HG03354 (cell line): Measurements from ENCODE around the gene HIPK3.
"Not testable (repeated sequence)": the region's sequence is repeated elsewhere in the genome, so short reads cannot be mapped to it uniquely, and the experiment has no call there.

Source experiments
- ATAC-seq: cut with Tn5 transposase; IDR thresholded peaks from one replicate; pipeline ENCODE4 v1.9.1; 2021; ENCODE audit warnings: mild to moderate bottlenecking; ENCODE audit not compliant: unreplicated experiment, poor library complexity, severe bottlenecking

Gene HIPK3

GRCh38 chr11:33257160-33257896, at the start of gene HIPK3:
TSS of gene HIPK3 (plus strand) at chr11:33257381.
- ATAC-seq = peak; percentile 80

GRCh38 chr11:33207408-33207985, 49.7 kb upstream of the HIPK3 start:
- ATAC-seq = no peak

- no peak for ATAC-seq
Observed at GRCh38 chr11:33208150-33208549, 49.0 kb upstream of the HIPK3 start.

GRCh38 chr11:33211153-33211552, 46.0 kb upstream of the HIPK3 start:
- no peak for ATAC-seq

DNA sequence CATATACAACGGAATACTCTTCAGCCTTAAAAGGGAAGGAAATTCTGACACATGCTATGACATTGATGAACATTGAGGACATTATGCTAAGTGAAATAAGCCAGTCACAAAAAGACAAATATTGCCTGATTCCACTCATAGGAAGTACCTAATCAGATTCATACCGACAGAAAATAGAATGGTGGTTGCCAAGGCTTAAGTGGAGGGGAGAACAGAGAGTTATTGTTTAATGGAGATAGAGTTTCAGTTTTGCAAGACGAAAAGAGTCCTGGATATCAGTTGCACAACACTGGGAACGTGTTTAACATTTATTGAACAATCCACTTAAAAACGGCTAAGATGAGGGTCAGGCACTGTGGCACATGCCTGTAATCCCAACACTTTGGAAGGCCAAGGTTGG, 45.6 kb upstream of the HIPK3 start:
- ATAC-seq = no peak

DNA sequence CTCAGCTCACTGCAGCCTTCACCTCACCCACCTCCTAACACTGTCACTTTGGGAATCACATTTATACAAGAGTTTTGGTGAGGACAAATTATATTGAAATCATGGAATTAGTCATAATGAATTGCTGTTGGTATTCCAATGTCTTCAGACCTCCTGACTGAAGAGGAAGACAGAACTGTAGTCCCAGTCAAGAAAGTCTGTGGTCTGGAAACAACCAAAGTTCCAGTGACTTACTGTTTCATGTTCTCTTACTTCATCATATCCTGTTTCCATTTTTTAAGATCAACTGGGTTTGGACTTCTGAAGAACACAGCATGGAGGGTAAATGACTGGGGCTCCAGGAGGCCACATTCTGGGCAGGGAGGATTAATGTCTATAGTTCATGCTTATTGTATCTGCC, 43.0 kb upstream of the HIPK3 start:
- ATAC-seq = no peak

- ATAC-seq = no peak
Observed at GRCh38 chr11:33214767-33215166, 42.4 kb upstream of the HIPK3 start.

DNA sequence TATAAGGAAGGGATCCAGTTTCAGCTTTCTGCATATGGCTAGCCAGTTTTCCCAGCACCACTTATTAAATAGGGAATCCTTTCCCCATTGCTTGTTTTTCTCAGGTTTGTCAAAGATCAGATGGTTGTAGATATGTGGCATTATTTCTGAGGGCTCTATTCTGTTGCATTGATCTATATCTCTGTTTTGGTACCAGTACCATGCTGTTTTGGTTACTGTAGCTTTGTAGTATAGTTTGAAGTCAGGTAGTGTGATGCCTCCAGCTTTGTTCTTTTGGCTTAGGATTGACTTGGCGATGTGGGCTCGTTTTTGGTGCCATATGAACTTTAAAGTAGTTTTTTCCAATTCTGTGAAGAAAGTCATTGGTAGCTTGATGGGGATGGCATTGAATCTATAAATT, 40.5 kb upstream of the HIPK3 start:
- ATAC-seq = not testable (repeated sequence)

- ATAC-seq = no peak
Observed at GRCh38 chr11:33222052-33222750, 35.0 kb upstream of the HIPK3 start.

GRCh38 chr11:33225371-33225770, 31.8 kb upstream of the HIPK3 start:
- ATAC-seq = no peak

- ATAC-seq = no peak
Observed at GRCh38 chr11:33227578-33228261, 29.5 kb upstream of the HIPK3 start.

- ATAC-seq = no peak
Observed at GRCh38 chr11:33234397-33235190, 22.6 kb upstream of the HIPK3 start.

- ATAC-seq = no peak
Observed at GRCh38 chr11:33237039-33237597, 20.1 kb upstream of the HIPK3 start.

DNA sequence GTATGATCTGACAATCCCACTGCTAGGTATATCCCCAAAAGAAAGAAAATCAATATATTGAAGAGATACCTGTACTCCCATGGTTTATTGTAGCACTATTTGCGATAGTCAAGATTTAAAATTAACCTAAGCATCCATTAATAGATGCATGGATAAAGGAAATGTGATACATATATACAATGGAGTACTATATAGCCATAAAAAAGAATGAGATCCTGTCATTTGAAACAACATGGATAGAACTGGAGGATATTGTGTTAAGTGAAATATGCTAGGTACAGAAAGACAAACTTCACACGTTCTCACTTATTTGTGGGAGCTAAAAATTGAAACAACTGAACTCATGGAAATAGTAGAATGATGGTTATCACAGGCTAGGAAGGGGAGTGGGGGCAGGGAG, 14.6 kb upstream of the HIPK3 start:
- no peak for ATAC-seq

- ATAC-seq = not testable (repeated sequence)
Observed at GRCh38 chr11:33243654-33244053, 13.5 kb upstream of the HIPK3 start.

DNA sequence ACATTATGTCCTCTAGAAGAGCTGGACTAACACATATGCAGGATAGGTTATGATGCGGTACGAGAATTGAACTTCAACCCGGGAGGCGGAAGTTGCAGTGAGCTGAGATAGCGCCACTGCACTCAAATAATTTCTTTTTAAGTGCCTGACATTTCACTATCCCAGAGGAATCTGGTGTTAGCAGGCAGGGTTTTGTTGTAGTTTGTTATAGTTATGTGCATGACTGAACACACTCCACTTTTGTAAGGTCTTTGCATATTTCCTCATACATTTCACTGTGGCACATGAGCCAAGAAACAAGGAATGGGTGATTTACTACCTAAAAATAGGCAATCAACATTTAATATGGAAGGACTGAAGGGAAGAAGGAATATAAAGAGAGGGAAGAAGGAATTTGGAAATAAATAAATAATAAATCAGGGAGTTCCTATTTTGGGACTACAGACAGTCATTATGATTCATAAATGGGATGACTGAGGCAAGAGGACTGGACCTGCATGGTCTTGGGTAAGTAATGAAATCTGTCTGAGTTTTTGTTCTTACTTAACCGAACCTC, 8.7 kb upstream of the HIPK3 start:
- no peak for ATAC-seq

DNA sequence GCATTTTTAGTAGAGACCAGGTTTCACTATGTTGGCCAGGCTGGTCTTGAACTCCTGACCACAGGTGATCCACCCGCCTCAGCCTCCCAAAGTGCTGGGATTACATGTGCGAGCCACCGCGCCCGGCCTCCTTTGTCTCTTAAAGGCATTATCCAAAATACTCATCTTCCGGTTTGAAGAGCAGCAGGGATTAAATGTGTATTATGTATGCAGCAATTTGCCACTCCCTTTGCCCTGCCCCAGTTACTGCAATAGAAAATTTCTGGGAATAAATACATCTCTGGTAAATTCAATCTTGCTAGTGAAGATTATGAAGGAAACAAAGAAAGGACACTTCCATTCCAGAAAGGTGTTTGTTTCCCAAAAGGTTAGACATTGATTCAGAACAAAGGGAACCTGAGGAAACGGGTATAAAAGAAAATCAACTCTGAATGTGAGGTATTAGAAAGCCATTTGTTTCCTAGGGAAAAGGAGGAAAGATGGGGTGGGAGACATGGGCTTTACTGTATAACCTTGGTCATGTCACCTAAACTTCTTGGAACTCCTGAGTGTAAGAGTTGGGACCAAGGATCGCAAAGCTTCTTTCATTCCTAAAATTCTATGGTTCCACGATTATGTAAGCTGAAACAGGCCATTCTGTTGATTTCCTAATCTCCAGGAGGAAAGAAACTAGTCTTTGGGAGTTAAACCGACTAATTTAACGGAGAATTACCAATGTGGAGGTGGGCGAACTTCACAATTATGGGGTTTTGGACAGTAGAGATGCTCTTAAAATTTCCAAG, 959 bp upstream of the HIPK3 start:
- no peak for ATAC-seq

GRCh38 chr11:33256813-33257159, 395 bp upstream of the HIPK3 start:
- ATAC-seq = no peak
